Endothelial cell of umbilical vein (primary cell): ENCODE measurements around the gene ZMYND11. TPM values are rescaled to one million over a fixed set of nuclear protein-coding genes. Genes with fewer than 3 reads are reported as not detected.

Experiments
- BruUV-seq: library from RNA; stranded (reverse); fragments of 400-500 nt; replicated peaks from 2 replicates; lab custom pipeline; 2021; lab: Mats Ljungman, UMichigan
- CTCF ChIA-PET: fragments of 300-600, 350-600 bp; sonication (Branson Sonifier 250); formaldehyde crosslinking; loops from one replicate; lab custom pipeline; 2021; ENCODE audit warnings: antibody characterized with exemption, inconsistent platforms; lab: Charles Lee
- POLR2A ChIA-PET: fragments of 300-600, 350-600 bp; sonication (Branson Sonifier 250); formaldehyde crosslinking; loops from one replicate; lab custom pipeline; 2021; ENCODE audit warnings: antibody characterized with exemption, inconsistent platforms; lab: Charles Lee
- DNase-seq: peaks from one replicate; pipeline ENCODE4 v3.0.0-alpha.2; 2011; ENCODE audit warnings: low read depth, low spot score
- FAIRE-seq: peaks from 2 replicates; lab custom pipeline; 2011; peaks lifted over from hg19 to GRCh38; lab: Jason Lieb, UNC
- H2AFZ ChIP-seq: 2 replicates; pipeline ENCODE4 v1.6.0; 2012; ENCODE audit warnings: low read depth, low read length, control low read depth, inconsistent platforms
- H3K27ac ChIP-seq: 2 replicates; pipeline ENCODE4 v1.5.1; 2011; ENCODE audit warnings: low read depth, mild to moderate bottlenecking, control low read depth, low read length, moderate library complexity; ENCODE audit not compliant: insufficient read depth
- H3K27me3 ChIP-seq, 2 experiments: 2 replicates each; pipeline versions ENCODE4 v1.6.0 to v1.6.1; 2011; ENCODE audit warnings: low read length in 2 of 2, mixed read lengths in 1 of 2; ENCODE audit not compliant: control insufficient read depth in 2 of 2, insufficient read depth in 2 of 2
- H3K36me3 ChIP-seq, 2 experiments: 2 replicates in 1 of 2; 3 replicates in 1 of 2; pipeline ENCODE4 v1.5.1; 2011; ENCODE audit warnings: low read length in 2 of 2, mild to moderate bottlenecking in 1 of 2, moderate library complexity in 1 of 2; ENCODE audit not compliant: control insufficient read depth in 2 of 2, insufficient read depth in 2 of 2; ENCODE audit errors: extremely low read depth in 1 of 2
- H3K4me1 ChIP-seq: 3 replicates; pipeline ENCODE4 v1.5.1; 2011; ENCODE audit warnings: mild to moderate bottlenecking, low read length; ENCODE audit not compliant: control insufficient read depth, insufficient read depth; ENCODE audit errors: extremely low read depth
- H3K4me2 ChIP-seq: 2 replicates; pipeline ENCODE4 v1.6.1; 2011; ENCODE audit warnings: low read length, control low read depth, mixed read lengths; ENCODE audit not compliant: insufficient read depth
- H3K4me3 ChIP-seq, 3 experiments: fragments of 200-600 bp in 1 of 3; sonication (generic), shearing (Covaris generic) in 1 of 3; replicated peaks in 1 of 3; 2 replicates each; pipeline ENCODE4 v1.5.1; 2011 to 2016; ENCODE audit warnings: control low read depth in 3 of 3, low read length in 3 of 3, mild to moderate bottlenecking in 2 of 3, inconsistent platforms in 1 of 3, low read depth in 1 of 3, moderate library complexity in 1 of 3; ENCODE audit not compliant: insufficient read depth in 1 of 3
- H3K79me2 ChIP-seq: 2 replicates; pipeline ENCODE4 v1.6.0; 2012; ENCODE audit warnings: low read length, inconsistent platforms; ENCODE audit not compliant: control insufficient read depth, insufficient read depth
- H3K9ac ChIP-seq: replicated peaks from 2 replicates; pipeline ENCODE3; 2011; ENCODE audit warnings: low read length, control low read depth; ENCODE audit not compliant: insufficient read depth; ENCODE audit errors: extremely low read depth
- H3K9me1 ChIP-seq: replicated peaks from 3 replicates; pipeline ENCODE4 v1.6.0; 2011; ENCODE audit warnings: mild to moderate bottlenecking, low read length; ENCODE audit not compliant: control insufficient read depth, insufficient read depth; ENCODE audit errors: extremely low read depth
- H3K9me3 ChIP-seq: replicated peaks from 2 replicates; pipeline ENCODE4 v1.5.1; 2012; ENCODE audit warnings: low read length, inconsistent platforms; ENCODE audit not compliant: control insufficient read depth, insufficient read depth
- H4K20me1 ChIP-seq: replicated peaks from 2 replicates; pipeline ENCODE3; 2011; ENCODE audit warnings: mild to moderate bottlenecking, low read length; ENCODE audit not compliant: control insufficient read depth, insufficient read depth; ENCODE audit errors: extremely low read depth
- CTCF ChIP-seq, 2 donors: IDR thresholded peaks; 1 replicate in 1 of 2; 2 replicates in 1 of 2; pipeline ENCODE4 v1.5.1; 2011; ENCODE audit warnings: low read length in 2 of 2, mild to moderate bottlenecking in 2 of 2, moderate library complexity in 2 of 2, control low read depth in 1 of 2, inconsistent platforms in 1 of 2, low read depth in 1 of 2; ENCODE audit not compliant: insufficient read depth in 1 of 2; ENCODE audit errors: extremely low read depth in 1 of 2
- EZH2 ChIP-seq: IDR thresholded peaks from 2 replicates; pipeline ENCODE4 v1.6.1; 2012; ENCODE audit warnings: borderline replicate concordance, low read depth, mild to moderate bottlenecking, moderate library complexity, low read length, inconsistent platforms; ENCODE audit not compliant: severe bottlenecking
- FOS ChIP-seq: IDR thresholded peaks from 2 replicates; pipeline ENCODE4 v1.6.1; 2011; ENCODE audit warnings: mild to moderate bottlenecking, low read length, moderate library complexity, borderline replicate concordance; ENCODE audit not compliant: insufficient read depth
- GATA2 ChIP-seq: IDR thresholded peaks from 2 replicates; pipeline ENCODE4 v1.7.0; 2011; ENCODE audit warnings: low read depth, mild to moderate bottlenecking, moderate library complexity, mixed read lengths, low read length; ENCODE audit not compliant: insufficient read length, insufficient read depth
- JUN ChIP-seq: IDR thresholded peaks from 2 replicates; pipeline ENCODE4 v1.6.1; 2011; ENCODE audit warnings: borderline replicate concordance, low read depth; ENCODE audit not compliant: insufficient read length, insufficient read depth
- MAX ChIP-seq: IDR thresholded peaks from 2 replicates; pipeline ENCODE4 v1.6.1; 2011; ENCODE audit not compliant: insufficient read depth, insufficient read length
- MYC ChIP-seq: IDR thresholded peaks from one replicate; pipeline ENCODE4 v1.6.1; 2011; ENCODE audit warnings: mild to moderate bottlenecking, low read depth, low read length
- POLR2A ChIP-seq: IDR thresholded peaks from 2 replicates; pipeline ENCODE4 v1.6.1; 2012; ENCODE audit warnings: low read depth, mild to moderate bottlenecking, control low read depth, low read length
- POLR2AphosphoS5 ChIP-seq: IDR thresholded peaks from 2 replicates; pipeline ENCODE4 v1.6.1; 2012; ENCODE audit warnings: low read depth, mild to moderate bottlenecking, control low read depth, low read length, moderate library complexity; ENCODE audit not compliant: insufficient read depth
- dilution Hi-C: fragments of 300-500 bp; cut with MboI; formaldehyde crosslinking; loops from one replicate; pipeline ENCODE4 v1.15.0; 2019; ENCODE audit warnings: low sequenced_read_pairs; ENCODE audit not compliant: extremely low pct_ligation_motif_present
- intact Hi-C: fragments of 100-400 bp; cut with micrococcal nuclease; formaldehyde crosslinking; loops from one replicate; pipeline ENCODE4 v1.10.0; 2022
- polyA plus RNA-seq, 4 experiments: library from polyadenylated mRNA; depleted of rRNA in 3 of 4; stranded (reverse) in 3 of 4; unstranded in 1 of 4; fragments of >200 nt; gene quantifications; 2 replicates each; pipeline versions ENCODE4 v1.2.1 to v1.2.3, GENCODE V29; 2011 to 2012; ENCODE audit warnings: missing spikeins in 1 of 4
- total RNA-seq: library from RNA; stranded (reverse); gene quantifications from 2 replicates; pipeline ENCODE4 v1.2.3, GENCODE V29; 2021

The ZMYND11 gene
- total and polyA plus RNA-seq, 2 donors (not counting 3 experiments of a cell fraction or from before 2014, with no cell fraction given) = 17.0 to 56.0 TPM

- POLR2A ChIA-PET = no interaction called here
- DNase-seq = no peak
- Histone ChIP-seq H4K20me1 (no peaks in the 10 kb centered on the region), H3K36me3 (peaks cover 0 to 3% of the 10 kb centered on the region in 2 experiments), H3K4me1 (peaks cover 9% of the 10 kb centered on the region), H3K4me2 (no peak overlapping the region), H2AFZ (no peak overlapping the region), H3K9me3 (no peaks in the 10 kb centered on the region), H3K9me1 (no peaks in the 10 kb centered on the region), H3K27me3 (no peaks in the 10 kb centered on the region), H3K27ac (no peak overlapping the region), H3K9ac (no peak overlapping the region), H3K79me2 (no peaks in the 10 kb centered on the region), H3K4me3 (no peak overlapping the region)
- no TSS peak for BruUV-seq
- TF ChIP-seq FOS (no peak), POLR2AphosphoS5 (no peak), GATA2 (no peak), JUN (no peak), MYC (no peak), CTCF (IDR thresholded peaks at IDR 0.05; ENCODE audit: extremely low read depth in 1 of 2, insufficient read depth in 1 of 2, low read depth in 1 of 2, low read length in 2 of 2) (no peak), MAX (no peak), EZH2 (no peak), POLR2A (no peak)
- CTCF ChIA-PET = interaction anchor here (1.0 to 1.1 kb wide), 2 partner anchors 9 kb away, joined by 3 read pairs; no protein-coding TSS in a partner anchor
- no peak for FAIRE-seq
- dilution Hi-C loops = no loop called here
- intact Hi-C loops = no loop called here
Observed at GRCh38 chr10:232878-233277, 97.6 kb downstream of the ZMYND11 start.
